HepG2 (cell line): Measurements from ENCODE around the gene THAP3. TPM values are rescaled to one million over a fixed set of nuclear protein-coding genes. Genes with fewer than 3 reads are reported as not detected.
A peak's percentile ranks its signal among the peaks of the same experiment; 100 is the strongest.

ENCODE experiments used
- ATAC-seq: fragments of 200-7000 bp; cut with Tn5 transposase; 3 replicates; pipeline ENCODE4 v1.9.1; 2020; ENCODE audit warnings: mild to moderate bottlenecking, moderate library complexity
- BruUV-seq: library from RNA; stranded (reverse); fragments of 400-500 nt; replicated peaks from 2 replicates; lab custom pipeline; 2021; lab: Mats Ljungman, UMichigan
- CTCF ChIA-PET: fragments of 300-600 bp; formaldehyde crosslinking; extraction: SDS; loops from one replicate; lab custom pipeline; 2021; ENCODE audit warnings: low total read pairs, inconsistent platforms, low intra/inter-chr PET ratio; lab: Yijun Ruan, JAX
- POLR2A ChIA-PET: fragments of 350-600 bp; sonication (Branson Sonifier 250); formaldehyde crosslinking; loops from one replicate; lab custom pipeline; 2020; ENCODE audit warnings: antibody characterized with exemption, inconsistent platforms; lab: Yijun Ruan, JAX
- DNase-seq: peaks from one replicate; pipeline ENCODE4 v3.0.0-alpha.2; 2015; ENCODE audit warnings: low spot score
- FAIRE-seq: peaks from 3 replicates; lab custom pipeline; 2011; peaks lifted over from hg19 to GRCh38; lab: Jason Lieb, UNC
- H2AFZ ChIP-seq: one replicate; pipeline ENCODE4 v1.6.1; 2011; ENCODE audit warnings: low read length, inconsistent platforms
- H3K27ac ChIP-seq: fragments of 300-600 bp; 3 replicates; pipeline ENCODE4 v1.8.0; 2011; ENCODE audit warnings: mixed run types, mild to moderate bottlenecking, mixed read lengths, low read length, inconsistent platforms; ENCODE audit not compliant: insufficient read depth; ENCODE audit errors: extremely low read length
- H3K27me3 ChIP-seq, 2 experiments: fragments of 200-600 bp in 1 of 2; 2 replicates in 1 of 2; 3 replicates in 1 of 2; pipeline versions ENCODE4 v1.6.0 to v1.8.0; 2011; ENCODE audit warnings: low read length in 2 of 2, mild to moderate bottlenecking in 2 of 2, moderate library complexity in 2 of 2, inconsistent platforms in 1 of 2; ENCODE audit not compliant: insufficient read depth in 2 of 2, control insufficient read depth in 1 of 2
- H3K36me3 ChIP-seq, 2 experiments: fragments of 200-600 bp in 1 of 2; replicated peaks in 1 of 2; 2 replicates in 1 of 2; 3 replicates in 1 of 2; pipeline versions ENCODE4 v1.5.1 to v1.8.0; 2011; ENCODE audit warnings: low read length in 2 of 2, inconsistent platforms in 1 of 2; ENCODE audit not compliant: insufficient read depth in 2 of 2, control insufficient read depth in 1 of 2
- H3K4me1 ChIP-seq: 2 replicates; pipeline ENCODE4 v1.5.1; 2012; ENCODE audit warnings: low read length, inconsistent platforms; ENCODE audit not compliant: insufficient read depth
- H3K4me2 ChIP-seq: 2 replicates; pipeline ENCODE4 v1.6.0; 2011; ENCODE audit warnings: low read depth, low read length, inconsistent platforms
- H3K4me3 ChIP-seq, 3 experiments: fragments of 200-600 bp in 1 of 3; sonication (generic), shearing (Covaris generic) in 1 of 3; replicated peaks in 1 of 3; 2 replicates each; pipeline ENCODE4 v1.5.1; 2011 to 2016; ENCODE audit warnings: low read length in 3 of 3, inconsistent platforms in 2 of 3, low read depth in 2 of 3, mild to moderate bottlenecking in 2 of 3, control low read depth in 1 of 3, mixed read lengths in 1 of 3; ENCODE audit not compliant: insufficient read depth in 1 of 3
- H3K79me2 ChIP-seq: one replicate; pipeline ENCODE4 v1.6.1; 2011; ENCODE audit warnings: low read length, inconsistent platforms; ENCODE audit not compliant: insufficient read depth
- H3K9ac ChIP-seq: 2 replicates; pipeline ENCODE4 v1.6.0; 2011; ENCODE audit warnings: mild to moderate bottlenecking, low read depth, low read length, inconsistent platforms; ENCODE audit not compliant: insufficient read depth
- H3K9me3 ChIP-seq: 2 replicates; pipeline ENCODE4 v1.5.1; 2012; ENCODE audit warnings: mild to moderate bottlenecking, low read length
- H4K20me1 ChIP-seq: 2 replicates; pipeline ENCODE4 v1.6.0; 2011; ENCODE audit warnings: inconsistent platforms, mild to moderate bottlenecking, low read length, moderate library complexity; ENCODE audit not compliant: insufficient read depth
- AGO1 ChIP-seq: fragments of 200-400 bp; formaldehyde crosslinking; IDR thresholded peaks from 2 replicates; pipeline ENCODE4 v1.6.1; 2017; ENCODE audit warnings: mild to moderate bottlenecking, low read depth, low read length, moderate library complexity; ENCODE audit not compliant: poor library complexity, severe bottlenecking
- AGO2 ChIP-seq: fragments of 200-400 bp; formaldehyde crosslinking; optimal IDR thresholded peaks from 2 replicates; pipeline ENCODE3; 2017; ENCODE audit warnings: mild to moderate bottlenecking, low read depth, low read length, moderate library complexity
- BHLHE40 ChIP-seq: IDR thresholded peaks from 2 replicates; pipeline ENCODE4 v1.6.1; 2011; ENCODE audit warnings: low read length, improper control_type of control experiment
- CHCHD3 ChIP-seq: sonication (generic); formaldehyde crosslinking; IDR thresholded peaks from 2 replicates; pipeline ENCODE4 v1.8.0; 2022; ENCODE audit warnings: mild to moderate bottlenecking, missing genetic modification reagents, moderate library complexity
- GZF1 ChIP-seq: sonication (generic); formaldehyde crosslinking; IDR thresholded peaks from 2 replicates; pipeline ENCODE4 v1.5.1; 2020; ENCODE audit warnings: mild to moderate bottlenecking, missing genetic modification reagents
- ISX ChIP-seq: sonication (generic); formaldehyde crosslinking; conservative IDR thresholded peaks from 2 replicates; pipeline ENCODE4 v1.5.0; 2020; ENCODE audit warnings: missing genetic modification reagents
- KDM5B ChIP-seq: sonication (generic); formaldehyde crosslinking; IDR thresholded peaks from 2 replicates; pipeline ENCODE4 v1.4.0; 2020; ENCODE audit warnings: missing genetic modification reagents, mild to moderate bottlenecking, borderline replicate concordance
- NFRKB ChIP-seq: fragments of 450-650 bp; IDR thresholded peaks from 2 replicates; pipeline ENCODE4 v1.6.1; 2017
- POLR2G ChIP-seq: fragments of 200-400 bp; formaldehyde crosslinking; IDR thresholded peaks from 2 replicates; pipeline ENCODE4 v1.6.1; 2018; ENCODE audit warnings: mild to moderate bottlenecking, low read depth, low read length, moderate library complexity
- RBM22 ChIP-seq: fragments of 200-400 bp; formaldehyde crosslinking; optimal IDR thresholded peaks from 2 replicates; pipeline ENCODE3; 2017; ENCODE audit warnings: mild to moderate bottlenecking, low read length, moderate library complexity
- ZNF276 ChIP-seq: sonication (generic); formaldehyde crosslinking; IDR thresholded peaks from 2 replicates; pipeline ENCODE4 v1.4.0; 2020; ENCODE audit warnings: mild to moderate bottlenecking, low read depth, missing genetic modification reagents
- ZNF607 ChIP-seq: sonication (generic); formaldehyde crosslinking; IDR thresholded peaks from 2 replicates; pipeline ENCODE4 v1.5.1; 2020; ENCODE audit warnings: missing genetic modification reagents, mild to moderate bottlenecking, borderline replicate concordance
- ZNF839 ChIP-seq: sonication (generic); formaldehyde crosslinking; IDR thresholded peaks from 2 replicates; pipeline ENCODE4 v1.4.0; 2020; ENCODE audit warnings: missing genetic modification reagents, mild to moderate bottlenecking, borderline replicate concordance
- WGBS: methylation state at CpG from one replicate; pipeline ENCODE4 v1.1.6; 2017; ENCODE audit warnings: low lambda C conversion rate; 5-methylcytosine and 5-hydroxymethylcytosine counted together
- in situ Hi-C: cut with HindIII; loops from 2 replicates; pipeline ENCODE4 v1.10.0; 2017; ENCODE audit warnings: low pct_unique_long_range_greater_than_20kb; ENCODE audit not compliant: extremely low pct_ligation_motif_present
- intact Hi-C: fragments of 100-400 bp; cut with micrococcal nuclease; formaldehyde crosslinking; loops from one replicate; pipeline ENCODE4 v1.10.0; 2022; ENCODE audit not compliant: unreplicated experiment
- polyA plus RNA-seq, 8 experiments: library from polyadenylated mRNA; depleted of rRNA in 3 of 8; stranded (reverse) in 7 of 8; unstranded in 1 of 8; fragments of >200 nt; fragmentation: Illumina TruSeq in 4 of 8; extraction: Trizol in 4 of 8; gene quantifications; 2 replicates each; pipeline versions ENCODE4 v1.2.1 to v1.2.3, GENCODE V29; 2011 to 2016; ENCODE audit warnings: low read depth in 4 of 8, missing spikeins in 1 of 8, mixed read lengths in 1 of 8; ENCODE audit not compliant: insufficient read depth in 1 of 8
- total RNA-seq, 5 experiments: library from RNA; depleted of rRNA; stranded (reverse); fragments of >200 nt; fragmentation: Illumina TruSeq; extraction: Trizol; gene quantifications; 2 replicates each; pipeline ENCODE4 v1.2.3, GENCODE V29; 2016; ENCODE audit warnings: low read depth in 1 of 5
- TF ChIP-seq, protein P1 (sequence below): sonication (generic); formaldehyde crosslinking; IDR thresholded peaks from 2 replicates; pipeline ENCODE4 v1.8.0; 2022; ENCODE audit warnings: mild to moderate bottlenecking, missing genetic modification reagents, borderline replicate concordance
- TF ChIP-seq, protein P2 (sequence below): sonication (generic); formaldehyde crosslinking; IDR thresholded peaks from 2 replicates; pipeline ENCODE4 v1.5.0; 2020; ENCODE audit warnings: mild to moderate bottlenecking, missing genetic modification reagents
- TF ChIP-seq, protein P3 (sequence below): IDR thresholded peaks from 2 replicates; pipeline ENCODE4 v1.6.1; 2018; ENCODE audit warnings: missing genetic modification reagents

THAP3 gene
- total and polyA plus RNA-seq, 2 of the 13 experiments (the other 11 are each of a cell fraction or from before 2014, with no cell fraction given) = 10.3 to 14.9 TPM

- Histone ChIP-seq H3K4me2 (no peak overlapping the region), H3K27ac (no peak overlapping the region), H3K79me2 (peaks cover 1% of the 10 kb centered on the region), H3K36me3 (peaks cover 35 to 75% of the 10 kb centered on the region in 2 experiments; a peak in 4 of 5 replicates), H3K9me3 (no peaks in the 10 kb centered on the region), H3K9ac (no peak overlapping the region), H3K4me1 (no peaks in the 10 kb centered on the region), H4K20me1 (peaks cover 8% of the 10 kb centered on the region; the same call in 1 of the 2 replicates), H3K27me3 (no peaks in the 10 kb centered on the region), H3K4me3 (no peak overlapping the region), H2AFZ (no peak overlapping the region)
- WGBS = 99% methylated on average over 13 of the region's 30 CpGs
- ATAC-seq = no peak
- FAIRE-seq = no peak
- CTCF ChIA-PET = interaction anchor here (2.1 kb wide), 1 partner anchor 78 kb away, joined by 11 read pairs; the partner anchor contains the start of genes NOL9 and TAS1R1
- intact Hi-C loops (no loop called here), in situ Hi-C loops (no loop called here)
- BruUV-seq = no TSS peak
- POLR2A ChIA-PET = no interaction called here
- DNase-seq = no peak
- TF ChIP-seq KDM5B (CRISPR knock-in tag) (no peak), CHCHD3 (CRISPR knock-in tag) (no peak), BHLHE40 (no peak), AGO1 (peak; percentile 36), RBM22 (peak; percentile 22), ZNF276 (CRISPR knock-in tag) (no peak), ISX (CRISPR knock-in tag) (no peak), ZNF839 (CRISPR knock-in tag) (no peak), ZNF607 (CRISPR knock-in tag) (no peak), NFRKB (no peak), POLR2G (peak; percentile 53), GZF1 (no peak), AGO2 (peak; percentile 80)
- TF ChIP-seq, protein P1, sequence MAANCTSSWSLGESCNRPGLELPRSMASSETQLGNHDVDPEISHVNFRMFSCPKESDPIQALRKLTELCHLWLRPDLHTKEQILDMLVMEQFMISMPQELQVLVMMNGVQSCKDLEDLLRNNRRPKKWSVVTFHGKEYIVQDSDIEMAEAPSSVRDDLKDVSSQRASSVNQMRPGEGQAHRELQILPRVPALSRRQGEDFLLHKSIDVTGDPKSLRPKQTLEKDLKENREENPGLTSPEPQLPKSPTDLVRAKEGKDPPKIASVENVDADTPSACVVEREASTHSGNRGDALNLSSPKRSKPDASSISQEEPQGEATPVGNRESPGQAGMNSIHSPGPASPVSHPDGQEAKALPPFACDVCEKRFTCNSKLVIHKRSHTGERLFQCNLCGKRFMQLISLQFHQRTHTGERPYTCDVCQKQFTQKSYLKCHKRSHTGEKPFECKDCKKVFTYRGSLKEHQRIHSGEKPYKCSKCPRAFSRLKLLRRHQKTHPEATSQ (CRISPR knock-in tag) = no peak
- TF ChIP-seq, protein P2, sequence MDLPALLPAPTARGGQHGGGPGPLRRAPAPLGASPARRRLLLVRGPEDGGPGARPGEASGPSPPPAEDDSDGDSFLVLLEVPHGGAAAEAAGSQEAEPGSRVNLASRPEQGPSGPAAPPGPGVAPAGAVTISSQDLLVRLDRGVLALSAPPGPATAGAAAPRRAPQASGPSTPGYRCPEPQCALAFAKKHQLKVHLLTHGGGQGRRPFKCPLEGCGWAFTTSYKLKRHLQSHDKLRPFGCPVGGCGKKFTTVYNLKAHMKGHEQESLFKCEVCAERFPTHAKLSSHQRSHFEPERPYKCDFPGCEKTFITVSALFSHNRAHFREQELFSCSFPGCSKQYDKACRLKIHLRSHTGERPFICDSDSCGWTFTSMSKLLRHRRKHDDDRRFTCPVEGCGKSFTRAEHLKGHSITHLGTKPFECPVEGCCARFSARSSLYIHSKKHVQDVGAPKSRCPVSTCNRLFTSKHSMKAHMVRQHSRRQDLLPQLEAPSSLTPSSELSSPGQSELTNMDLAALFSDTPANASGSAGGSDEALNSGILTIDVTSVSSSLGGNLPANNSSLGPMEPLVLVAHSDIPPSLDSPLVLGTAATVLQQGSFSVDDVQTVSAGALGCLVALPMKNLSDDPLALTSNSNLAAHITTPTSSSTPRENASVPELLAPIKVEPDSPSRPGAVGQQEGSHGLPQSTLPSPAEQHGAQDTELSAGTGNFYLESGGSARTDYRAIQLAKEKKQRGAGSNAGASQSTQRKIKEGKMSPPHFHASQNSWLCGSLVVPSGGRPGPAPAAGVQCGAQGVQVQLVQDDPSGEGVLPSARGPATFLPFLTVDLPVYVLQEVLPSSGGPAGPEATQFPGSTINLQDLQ (CRISPR knock-in tag) = no peak
- TF ChIP-seq, protein P3, sequence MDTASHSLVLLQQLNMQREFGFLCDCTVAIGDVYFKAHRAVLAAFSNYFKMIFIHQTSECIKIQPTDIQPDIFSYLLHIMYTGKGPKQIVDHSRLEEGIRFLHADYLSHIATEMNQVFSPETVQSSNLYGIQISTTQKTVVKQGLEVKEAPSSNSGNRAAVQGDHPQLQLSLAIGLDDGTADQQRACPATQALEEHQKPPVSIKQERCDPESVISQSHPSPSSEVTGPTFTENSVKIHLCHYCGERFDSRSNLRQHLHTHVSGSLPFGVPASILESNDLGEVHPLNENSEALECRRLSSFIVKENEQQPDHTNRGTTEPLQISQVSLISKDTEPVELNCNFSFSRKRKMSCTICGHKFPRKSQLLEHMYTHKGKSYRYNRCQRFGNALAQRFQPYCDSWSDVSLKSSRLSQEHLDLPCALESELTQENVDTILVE = no peak
These were observed 8.2 kb downstream of the THAP3 start for GRCh38 chr1:6632588-6633514.
